Measurements from ENCODE around the gene DYNC1LI1.

Gene DYNC1LI1

GRCh38 chr3:32495085-32495484 is 75.6 kb downstream of the DYNC1LI1 start:
- in situ Hi-C loops (cut with MboI; ENCODE audit: low sequenced_read_pairs): no loop called here

GRCh38 chr3:32493437-32494414 is 76.9 kb downstream of the DYNC1LI1 start:
- in situ Hi-C loops (cut with MboI; ENCODE audit: low sequenced_read_pairs): no loop called here

DNA sequence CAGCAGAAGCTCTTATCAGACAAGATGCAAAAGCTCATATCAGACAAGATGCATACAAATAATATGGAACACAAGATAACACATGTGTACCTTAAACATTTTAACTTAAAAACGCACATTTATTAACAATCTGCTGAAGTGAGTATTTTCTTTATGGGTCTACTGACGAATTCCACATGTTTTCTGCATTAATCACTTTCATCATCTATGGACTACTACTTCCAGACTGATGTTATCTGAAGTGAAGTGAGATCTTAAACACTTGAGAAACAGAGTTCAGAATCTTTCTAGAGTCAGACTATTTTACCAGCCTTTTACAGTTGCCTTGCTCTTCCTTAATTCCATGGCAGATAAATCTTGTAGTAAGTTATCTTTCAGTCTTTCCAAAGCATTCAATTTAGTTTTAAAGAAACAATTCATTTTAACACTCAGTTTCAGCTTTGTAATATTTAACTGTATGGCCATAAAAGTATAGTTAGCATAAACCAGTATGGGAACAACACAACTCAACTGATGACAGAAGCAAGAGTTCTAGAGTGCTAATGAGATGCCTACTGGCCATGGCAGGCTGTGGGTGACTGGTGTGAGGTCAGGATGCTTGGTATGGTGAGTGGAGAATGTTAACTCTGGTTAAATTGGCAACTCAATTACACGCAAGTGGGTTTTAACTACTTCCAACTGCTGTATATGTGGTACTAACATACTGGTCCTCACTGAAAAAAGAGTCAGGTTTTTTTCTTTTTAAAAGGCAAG is 77.8 kb downstream of the DYNC1LI1 start:
- in situ Hi-C loops (cut with MboI; ENCODE audit: low sequenced_read_pairs): no loop called here

- in situ Hi-C loops (cut with MboI; ENCODE audit: low sequenced_read_pairs): no loop called here
Observed at GRCh38 chr3:32488474-32489008, 82.1 kb downstream of the DYNC1LI1 start.

- in situ Hi-C loops (cut with MboI; ENCODE audit: low sequenced_read_pairs): no loop called here
Observed at GRCh38 chr3:32487781-32488473, 82.7 kb downstream of the DYNC1LI1 start.

GRCh38 chr3:32484436-32484835 is 86.2 kb downstream of the DYNC1LI1 start:
- in situ Hi-C loops (cut with MboI; ENCODE audit: low sequenced_read_pairs): no loop called here

DNA sequence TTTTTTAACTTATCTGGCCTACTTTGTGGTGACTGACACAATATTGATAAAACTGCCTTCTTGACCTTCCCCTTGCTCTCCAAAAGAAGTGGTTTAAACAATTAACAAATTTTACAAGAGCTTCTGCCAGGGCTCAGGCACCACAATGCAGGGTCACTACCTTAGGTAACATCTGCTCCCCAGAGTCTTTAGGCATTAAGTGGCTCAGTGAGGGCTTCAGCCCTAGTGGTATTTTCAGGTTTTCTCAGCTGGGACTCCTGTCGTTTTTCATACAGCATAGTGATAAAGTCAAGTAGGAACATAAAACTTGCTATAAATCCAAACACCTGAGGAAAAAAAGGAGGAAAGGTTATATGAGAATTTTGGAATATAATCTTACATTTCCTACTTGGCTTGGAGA is 86.9 kb downstream of the DYNC1LI1 start:
- in situ Hi-C loops (cut with MboI; ENCODE audit: low sequenced_read_pairs): no loop called here

DNA sequence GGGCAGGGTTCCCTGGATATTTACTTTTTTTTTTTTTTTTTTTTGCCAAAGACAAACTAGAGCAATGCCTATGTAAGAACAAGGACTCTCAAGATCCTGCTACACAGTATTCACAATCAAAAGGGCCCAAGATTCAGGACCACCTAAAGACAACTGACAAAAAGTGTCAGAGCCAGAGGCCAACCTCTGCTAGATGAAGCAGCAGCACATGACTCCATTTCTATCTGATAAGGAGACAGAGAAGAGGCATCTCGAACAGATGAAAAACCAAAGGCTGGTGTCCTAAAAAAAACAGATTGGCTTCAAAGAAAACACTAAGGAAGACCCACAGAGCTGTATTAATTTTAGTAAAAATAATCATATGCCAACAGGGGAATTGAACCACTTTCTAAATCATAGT is 88.0 kb downstream of the DYNC1LI1 start:
- in situ Hi-C loops (cut with MboI; ENCODE audit: low sequenced_read_pairs): no loop called here

- in situ Hi-C loops (cut with MboI; ENCODE audit: low sequenced_read_pairs): no loop called here
Observed at GRCh38 chr3:32481791-32482631, 88.6 kb downstream of the DYNC1LI1 start.

DNA sequence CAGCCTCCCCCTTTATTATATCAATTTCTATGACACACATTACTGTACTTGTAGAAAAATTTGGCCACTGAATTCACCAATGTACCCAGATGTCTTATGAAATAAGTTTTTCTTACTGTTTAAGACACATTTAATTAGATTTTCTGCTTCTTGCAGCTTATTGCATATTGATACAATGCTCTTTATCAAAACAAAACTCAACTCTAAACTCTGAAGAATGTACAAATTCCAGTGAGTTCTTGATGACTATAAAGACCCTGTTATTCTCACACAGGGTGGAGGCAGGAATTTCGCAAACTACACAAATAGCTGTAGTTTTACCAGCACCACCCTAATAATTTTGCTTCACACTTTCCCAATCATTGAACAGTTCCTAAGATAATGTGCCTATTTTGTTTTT is 90.1 kb downstream of the DYNC1LI1 start:
- in situ Hi-C loops (cut with MboI; ENCODE audit: low sequenced_read_pairs): no loop called here

Measured in HL-60/S4 (cell line).